Vagina (tissue), 2 donors: Measurements from ENCODE around the gene WDR38.

Experiments
- CTCF ChIP-seq, 3 experiments: fragments of 450-650 bp in 2 of 3; fragments of 200-600 bp in 1 of 3; sonication (generic) in 1 of 3; IDR thresholded peaks; one replicate each; pipeline ENCODE4 v1.5.1; 2017 to 2019; ENCODE audit warnings: antibody characterized with exemption in 3 of 3, mild to moderate bottlenecking in 2 of 3, moderate library complexity in 2 of 3
- POLR2A ChIP-seq, 2 donors: fragments of 450-650 bp; IDR thresholded peaks; one replicate each; pipeline ENCODE4 v1.6.1; 2017; ENCODE audit warnings: antibody characterized with exemption in 2 of 2, mild to moderate bottlenecking in 2 of 2, moderate library complexity in 2 of 2

GRCh38 chr9:124899845-124900244, 46.6 kb downstream of the WDR38 start:
- TF ChIP-seq CTCF (IDR thresholded peaks at IDR 0.05) (no peak), POLR2A (IDR thresholded peaks at IDR 0.05) (no peak)
